ENCODE results near the gene OCIAD1. TPM values are rescaled to one million over a fixed set of nuclear protein-coding genes. Genes with fewer than 3 reads are reported as not detected.
A peak's percentile ranks its signal among the peaks of the same experiment; 100 is the strongest.
"Not testable (repeated sequence)": the region's sequence is repeated elsewhere in the genome, so short reads cannot be mapped to it uniquely, and the experiment has no call there.

Gene OCIAD1
- total RNA-seq, 1 experiment from 2014 or later: 110 TPM

DNA sequence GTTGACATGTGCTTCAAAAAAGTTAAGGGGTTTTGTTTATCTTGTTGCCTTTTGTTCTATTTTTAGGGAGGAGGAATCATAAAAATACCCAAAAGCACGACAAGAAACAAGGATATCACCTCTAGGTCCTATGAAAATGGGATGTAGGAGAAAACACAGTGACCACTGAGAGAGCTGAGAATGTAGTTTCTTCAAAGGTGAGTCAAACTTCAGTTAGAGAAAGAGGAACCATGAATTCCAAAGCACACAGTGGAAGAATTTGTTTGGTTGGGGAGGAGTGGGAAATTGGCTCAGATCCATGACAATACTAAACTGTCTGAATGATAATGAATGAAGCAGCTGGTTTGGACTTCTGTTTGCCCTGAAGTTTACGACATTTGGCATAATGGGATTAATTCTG lies 31.7 kb upstream of the OCIAD1 start:
- Histone ChIP-seq H3K9me3 (ENCODE audit: insufficient read depth, low read depth) (no peaks in the 10 kb centered on the region), H3K4me2 (no peak overlapping the region), H3K4me3 (no peak overlapping the region), H3F3A (ENCODE audit: insufficient read depth, low read depth) (no peaks in the 10 kb centered on the region), H3K9me2 (ENCODE audit: insufficient read depth) (no peaks in the 10 kb centered on the region), H3K36me3 (ENCODE audit: low read depth) (no peaks in the 10 kb centered on the region), H4K20me1 (ENCODE audit: insufficient read depth) (no peaks in the 10 kb centered on the region), H3K4me1 (replicated peaks; ENCODE audit: insufficient read depth) (peaks cover 12% of the 10 kb centered on the region), H2AFZ (0 out of 2 replicates have a peak overlapping the region, but pooled peaks have one; percentile 6), H3K27me3 (ENCODE audit: insufficient read depth, low read depth) (no peaks in the 10 kb centered on the region), H3K79me2 (ENCODE audit: low read depth) (no peaks in the 10 kb centered on the region), H3K27ac (no peak overlapping the region)
- no peak for DNase-seq
- no TSS peak for BruUV-seq (replicated peaks)
- intact Hi-C loops (cut with micrococcal nuclease; ENCODE audit: unreplicated experiment): no loop called here
- TF ChIP-seq EZH2 (IDR thresholded peaks at IDR 0.05; ENCODE audit: low read depth): no peak
- TF ChIP-seq, protein P1, sequence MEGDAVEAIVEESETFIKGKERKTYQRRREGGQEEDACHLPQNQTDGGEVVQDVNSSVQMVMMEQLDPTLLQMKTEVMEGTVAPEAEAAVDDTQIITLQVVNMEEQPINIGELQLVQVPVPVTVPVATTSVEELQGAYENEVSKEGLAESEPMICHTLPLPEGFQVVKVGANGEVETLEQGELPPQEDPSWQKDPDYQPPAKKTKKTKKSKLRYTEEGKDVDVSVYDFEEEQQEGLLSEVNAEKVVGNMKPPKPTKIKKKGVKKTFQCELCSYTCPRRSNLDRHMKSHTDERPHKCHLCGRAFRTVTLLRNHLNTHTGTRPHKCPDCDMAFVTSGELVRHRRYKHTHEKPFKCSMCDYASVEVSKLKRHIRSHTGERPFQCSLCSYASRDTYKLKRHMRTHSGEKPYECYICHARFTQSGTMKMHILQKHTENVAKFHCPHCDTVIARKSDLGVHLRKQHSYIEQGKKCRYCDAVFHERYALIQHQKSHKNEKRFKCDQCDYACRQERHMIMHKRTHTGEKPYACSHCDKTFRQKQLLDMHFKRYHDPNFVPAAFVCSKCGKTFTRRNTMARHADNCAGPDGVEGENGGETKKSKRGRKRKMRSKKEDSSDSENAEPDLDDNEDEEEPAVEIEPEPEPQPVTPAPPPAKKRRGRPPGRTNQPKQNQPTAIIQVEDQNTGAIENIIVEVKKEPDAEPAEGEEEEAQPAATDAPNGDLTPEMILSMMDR (conservative IDR thresholded peaks at IDR 0.05): no peak
- CTCF ChIA-PET: no interaction called here
- POLR2A ChIA-PET (ENCODE audit: unreplicated experiment): no interaction called here

DNA sequence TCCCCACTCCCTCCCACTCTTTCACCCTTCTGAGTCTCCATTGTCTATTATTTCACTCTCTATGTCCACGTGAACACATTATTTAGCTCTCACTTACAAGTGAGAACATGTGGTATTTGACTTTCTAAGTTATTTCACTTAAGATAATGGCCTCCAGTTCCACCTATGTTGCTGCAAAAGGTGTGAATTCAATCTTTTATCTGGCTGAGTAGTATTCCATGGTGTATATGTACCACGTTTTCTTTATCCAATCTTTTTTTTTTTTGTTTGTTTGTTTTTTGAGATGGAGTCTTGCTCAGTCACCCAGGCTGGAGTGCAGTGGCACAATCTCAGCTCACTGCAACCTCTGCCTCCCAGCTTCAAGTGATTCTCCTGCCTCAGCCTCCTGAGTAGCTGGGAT lies 30.7 kb upstream of the OCIAD1 start:
- H3K9me2 ChIP-seq (ENCODE audit: insufficient read depth); H3K27me3 ChIP-seq (ENCODE audit: insufficient read depth, low read depth); BruUV-seq (replicated peaks); intact Hi-C loops (cut with micrococcal nuclease; ENCODE audit: unreplicated experiment); H3K9me3 ChIP-seq (ENCODE audit: insufficient read depth, low read depth); H2AFZ ChIP-seq; H3K79me2 ChIP-seq (ENCODE audit: low read depth); H3K27ac ChIP-seq; CTCF ChIA-PET; H4K20me1 ChIP-seq (ENCODE audit: insufficient read depth); H3K4me3 ChIP-seq; POLR2A ChIA-PET (ENCODE audit: unreplicated experiment); H3K4me2 ChIP-seq; DNase-seq; H3K36me3 ChIP-seq (ENCODE audit: low read depth); H3F3A ChIP-seq (ENCODE audit: insufficient read depth, low read depth): not testable (repeated sequence)
- peaks cover 12% of the 10 kb centered on the region for H3K4me1 ChIP-seq (replicated peaks; ENCODE audit: insufficient read depth)

DNA sequence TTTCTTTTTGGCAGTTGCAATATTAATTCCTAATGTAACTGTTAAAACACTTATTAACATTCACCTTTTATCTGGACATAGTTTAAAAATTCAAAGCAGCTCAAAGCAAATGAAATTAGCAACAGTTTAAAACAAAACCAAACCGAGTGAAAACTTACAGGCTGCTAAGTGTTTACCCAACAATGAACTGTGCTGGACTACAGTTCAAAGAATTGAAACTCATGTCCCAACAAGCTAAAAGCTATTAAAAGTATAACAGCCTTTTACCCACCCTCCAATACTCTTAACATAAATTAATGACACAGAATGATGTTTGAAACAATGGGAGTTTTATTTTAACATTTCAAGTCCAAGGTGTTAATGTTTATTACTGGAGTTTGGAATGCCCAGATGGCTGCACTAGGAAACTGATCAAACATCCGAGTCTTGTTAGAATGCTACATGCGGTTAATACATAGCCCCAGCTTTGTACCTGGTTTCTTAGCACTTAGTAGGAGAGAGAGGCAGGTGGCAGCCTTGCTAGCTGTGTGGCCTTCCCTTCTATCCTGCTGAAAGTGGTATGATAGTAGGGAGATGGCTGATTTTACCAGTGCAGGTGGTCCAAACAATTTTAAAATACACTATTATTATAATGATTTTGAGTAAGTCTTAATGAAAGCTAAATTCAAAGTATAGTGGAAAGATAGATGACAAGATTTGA lies 29.7 kb upstream of the OCIAD1 start:
- TF ChIP-seq, protein P1 (conservative IDR thresholded peaks at IDR 0.05): no peak
- TF ChIP-seq EZH2 (IDR thresholded peaks at IDR 0.05; ENCODE audit: low read depth): no peak
- no peak overlapping the region for H3K4me2 ChIP-seq
- H3K36me3 ChIP-seq (ENCODE audit: low read depth): no peaks in the 10 kb centered on the region
- intact Hi-C loops (cut with micrococcal nuclease; ENCODE audit: unreplicated experiment): no loop called here
- H3K9me2 ChIP-seq (ENCODE audit: insufficient read depth): no peaks in the 10 kb centered on the region
- BruUV-seq (replicated peaks): no TSS peak
- H3F3A ChIP-seq (ENCODE audit: insufficient read depth, low read depth): no peaks in the 10 kb centered on the region
- H3K27ac ChIP-seq: no peak overlapping the region
- H3K4me3 ChIP-seq: no peak overlapping the region
- H3K79me2 ChIP-seq (ENCODE audit: low read depth): no peaks in the 10 kb centered on the region
- DNase-seq: no peak
- H3K4me1 ChIP-seq (replicated peaks; ENCODE audit: insufficient read depth): peaks cover 12% of the 10 kb centered on the region
- H4K20me1 ChIP-seq (ENCODE audit: insufficient read depth): no peaks in the 10 kb centered on the region
- POLR2A ChIA-PET (ENCODE audit: unreplicated experiment): interaction anchor here (0.6 kb wide), 1 partner anchor 21 kb away, joined by 5 read pairs; no protein-coding TSS in a partner anchor
- H3K27me3 ChIP-seq (ENCODE audit: insufficient read depth, low read depth): no peaks in the 10 kb centered on the region
- no peaks in the 10 kb centered on the region for H3K9me3 ChIP-seq (ENCODE audit: insufficient read depth, low read depth)
- CTCF ChIA-PET: no interaction called here
- no peak overlapping the region for H2AFZ ChIP-seq
